HCT116 (cell line): Measurements from ENCODE around the gene PSMG1. TPM values are rescaled to one million over a fixed set of nuclear protein-coding genes. Genes with fewer than 3 reads are reported as not detected.

Source experiments
- ATAC-seq: fragments of 200-7000 bp; cut with Tn5 transposase; 2 replicates; pipeline ENCODE4 v1.9.1; 2020; ENCODE audit warnings: mild to moderate bottlenecking, moderate library complexity
- BruUV-seq: library from RNA; stranded (reverse); fragments of 400-500 nt; replicated peaks from 2 replicates; lab custom pipeline; 2021; lab: Mats Ljungman, UMichigan
- CTCF ChIA-PET: fragments of 300-600 bp; sonication (Branson Sonifier 250); formaldehyde crosslinking; loops from one replicate; lab custom pipeline; 2021; ENCODE audit warnings: antibody characterized with exemption; lab: Charles Lee
- POLR2A ChIA-PET: fragments of 300-600, 350-600 bp; sonication (Branson Sonifier 250); formaldehyde crosslinking; loops from one replicate; lab custom pipeline; 2021; ENCODE audit warnings: antibody characterized with exemption; lab: Charles Lee
- RAD21 ChIA-PET, 2 experiments: fragments of 300-600 bp; sonication (Branson Sonifier 250); formaldehyde crosslinking; loops; one replicate each; lab custom pipeline; 2023; ENCODE audit warnings: low total read pairs in 2 of 2; ENCODE audit not compliant: uncharacterized antibody in 2 of 2, unreplicated experiment in 2 of 2, low non-redundant PET in 1 of 2; lab: Charles Lee
- DNase-seq: peaks from one replicate; pipeline ENCODE4 v3.0.0-alpha.2; 2010; ENCODE audit warnings: low read depth, low spot score
- H2AFZ ChIP-seq: fragments of 200-600 bp; shearing (Covaris generic), sonication (generic); 2 replicates; pipeline ENCODE4 v1.6.1; 2017; ENCODE audit warnings: low read depth, mixed run types, mixed read lengths, antibody characterized with exemption, low read length; ENCODE audit not compliant: poor library complexity, severe bottlenecking
- H3K27ac ChIP-seq: 2 replicates; pipeline ENCODE4 v1.5.1; 2012; ENCODE audit warnings: low read depth, low read length
- H3K27me3 ChIP-seq: fragments of 200-600 bp; sonication (generic); 2 replicates; pipeline ENCODE4 v1.6.1; 2016; ENCODE audit warnings: mixed run types, low read length, mixed read lengths; ENCODE audit not compliant: insufficient read depth
- H3K36me3 ChIP-seq, 2 experiments: fragments of 200-500 bp in 1 of 2; fragments of 200-600 bp in 1 of 2; sonication (Bioruptor generic) in 1 of 2; sonication (generic) in 1 of 2; 2 replicates each; pipeline versions ENCODE4 v1.5.1 to v1.6.1; 2014 to 2016; ENCODE audit warnings: low read length in 2 of 2, inconsistent platforms in 1 of 2, mixed read lengths in 1 of 2, mixed run types in 1 of 2; ENCODE audit not compliant: insufficient read depth in 2 of 2, control insufficient read depth in 1 of 2
- H3K4me1 ChIP-seq, 2 experiments: fragments of 200-600 bp in 1 of 2; sonication (generic) in 1 of 2; 2 replicates each; pipeline versions ENCODE4 v1.5.1 to v1.6.1; 2012 to 2017; ENCODE audit warnings: low read length in 2 of 2, inconsistent platforms in 1 of 2, mild to moderate bottlenecking in 1 of 2, mixed read lengths in 1 of 2, mixed run types in 1 of 2, moderate library complexity in 1 of 2; ENCODE audit not compliant: insufficient read depth in 2 of 2, control insufficient read depth in 1 of 2
- H3K4me2 ChIP-seq: fragments of 200-600 bp; sonication (generic); 2 replicates; pipeline ENCODE4 v1.6.1; 2017; ENCODE audit warnings: mixed run types, low read length, mixed read lengths
- H3K4me3 ChIP-seq, 2 experiments: fragments of 200-600 bp in 1 of 2; sonication (generic) in 1 of 2; replicated peaks in 1 of 2; 2 replicates each; pipeline ENCODE4 v1.5.1; 2011 to 2016; ENCODE audit warnings: low read length in 2 of 2, control low read depth in 1 of 2, low read depth in 1 of 2, mild to moderate bottlenecking in 1 of 2, mixed read lengths in 1 of 2, mixed run types in 1 of 2
- H3K79me2 ChIP-seq: fragments of 200-600 bp; sonication (generic); 2 replicates; pipeline ENCODE4 v1.6.1; 2017; ENCODE audit warnings: mild to moderate bottlenecking, mixed run types, low read length, moderate library complexity, mixed read lengths; ENCODE audit not compliant: insufficient read depth
- H3K9ac ChIP-seq: fragments of 200-600 bp; sonication (generic); 2 replicates; pipeline ENCODE4 v1.6.1; 2016; ENCODE audit warnings: low read length, mixed read lengths
- H3K9me2 ChIP-seq: fragments of 200-600 bp; sonication (generic), shearing (Covaris generic); 2 replicates; pipeline ENCODE4 v1.6.1; 2017; ENCODE audit warnings: mixed run types, mild to moderate bottlenecking, moderate library complexity; ENCODE audit not compliant: insufficient read depth
- H3K9me3 ChIP-seq, 2 experiments: fragments of 200-500 bp in 1 of 2; fragments of 200-600 bp in 1 of 2; sonication (Bioruptor generic) in 1 of 2; sonication (generic) in 1 of 2; 2 replicates each; pipeline ENCODE4 v1.6.1; 2014 to 2017; ENCODE audit warnings: low read length in 2 of 2, mixed read lengths in 2 of 2, inconsistent platforms in 1 of 2, low read depth in 1 of 2, mild to moderate bottlenecking in 1 of 2, mixed run types in 1 of 2, moderate library complexity in 1 of 2; ENCODE audit not compliant: control insufficient read depth in 1 of 2, insufficient read depth in 1 of 2
- H4K20me1 ChIP-seq: fragments of 200-600 bp; sonication (generic), shearing (Covaris generic); 2 replicates; pipeline ENCODE4 v1.6.1; 2017; ENCODE audit warnings: mixed run types, mild to moderate bottlenecking, moderate library complexity; ENCODE audit not compliant: insufficient read depth
- CTCF ChIP-seq, 3 experiments: fragments of 200-600 bp in 1 of 3; sonication (generic) in 1 of 3; IDR thresholded peaks in 2 of 3; conservative IDR thresholded peaks in 1 of 3; 2 replicates each; pipeline ENCODE4 v1.5.1; 2012 to 2017; ENCODE audit warnings: low read depth in 2 of 3, low read length in 2 of 3, antibody characterized with exemption in 1 of 3, borderline replicate concordance in 1 of 3, control low read depth in 1 of 3, mild to moderate bottlenecking in 1 of 3, mixed read lengths in 1 of 3, mixed run types in 1 of 3, moderate library complexity in 1 of 3; ENCODE audit not compliant: insufficient read depth in 1 of 3
- ELF1 ChIP-seq: IDR thresholded peaks from 2 replicates; pipeline ENCODE4 v1.6.1; 2012; ENCODE audit warnings: low read depth, borderline replicate concordance
- EZH2 ChIP-seq: fragments of 200-600 bp; sonication (generic); IDR thresholded peaks from 2 replicates; pipeline ENCODE4 v1.6.1; 2017; ENCODE audit warnings: antibody characterized with exemption, mixed run types
- POLR2AphosphoS5 ChIP-seq: IDR thresholded peaks from 2 replicates; pipeline ENCODE4 v1.6.1; 2011; ENCODE audit warnings: mild to moderate bottlenecking, low read depth, low read length, moderate library complexity
- RAD21 ChIP-seq: IDR thresholded peaks from 2 replicates; pipeline ENCODE4 v1.6.1; 2012; ENCODE audit warnings: low read depth, mild to moderate bottlenecking
- SRF ChIP-seq: IDR thresholded peaks from 2 replicates; pipeline ENCODE4 v1.6.1; 2012; ENCODE audit warnings: low read depth
- TCF7L2 ChIP-seq: IDR thresholded peaks from 2 replicates; pipeline ENCODE4 v1.7.0; 2011; ENCODE audit warnings: borderline replicate concordance, inconsistent platforms; ENCODE audit not compliant: insufficient read depth, insufficient read length; ENCODE audit errors: extremely low read depth
- intact Hi-C: fragments of 100-400 bp; cut with micrococcal nuclease; formaldehyde crosslinking; loops from 2 replicates; pipeline ENCODE4 v1.10.0; 2022
- total RNA-seq: library from RNA; stranded (reverse); gene quantifications from one replicate; pipeline ENCODE4 v1.2.1, GENCODE V29; 2021; ENCODE audit not compliant: unreplicated experiment

Gene PSMG1
- total RNA-seq, 1 experiment from 2014 or later, result 83.7 TPM

GRCh38 chr21:39218082-39218409, 34.8 kb upstream of the PSMG1 start:
- Histone ChIP-seq H3K9me2 (no peaks in the 10 kb centered on the region), H3K4me3 (no peak overlapping the region), H3K4me2 (no peak overlapping the region), H4K20me1 (no peaks in the 10 kb centered on the region), H3K79me2 (peaks cover 1% of the 10 kb centered on the region), H3K27ac (no peak overlapping the region), H3K4me1 (no peaks in the 10 kb centered on the region)
- POLR2A ChIA-PET, result no interaction called here
- intact Hi-C loops, result no loop called here
- TF ChIP-seq ELF1 (no peak), CTCF (IDR thresholded peaks at IDR 0.05 in 2 of 3, conservative IDR thresholded peaks at IDR 0.05 in 1 of 3; ENCODE audit: borderline replicate concordance in 1 of 3, insufficient read depth in 1 of 3, low read depth in 2 of 3, low read length in 2 of 3) (no peak), TCF7L2 (no peak), EZH2 (no peak), SRF (no peak), POLR2AphosphoS5 (no peak)
- TF ChIP-seq, all 23 proteins: peak for 0
- Histone ChIP-seq H2AFZ (no peak overlapping the region), H3K9ac (no peak overlapping the region), H3K9me3 (no peaks in the 10 kb centered on the region), H3K36me3 (peaks cover 7 to 22% of the 10 kb centered on the region in 2 experiments; a peak in 3 of 4 replicates), H3K27me3 (no peaks in the 10 kb centered on the region)
- no peak for ATAC-seq
- BruUV-seq, result no TSS peak
- no peak for DNase-seq
- ChIA-PET RAD21 (no interaction called here), CTCF (no interaction called here)

- intact Hi-C loops, result no loop called here
- DNase-seq, result no peak
- Histone ChIP-seq H3K27ac (no peak overlapping the region), H2AFZ (no peak overlapping the region), H3K9me3 (no peaks in the 10 kb centered on the region), H3K4me3 (no peak overlapping the region), H3K79me2 (no peaks in the 10 kb centered on the region; the same call in 1 of the 2 replicates), H3K4me2 (no peak overlapping the region), H4K20me1 (no peaks in the 10 kb centered on the region), H3K27me3 (no peaks in the 10 kb centered on the region), H3K4me1 (no peaks in the 10 kb centered on the region), H3K9me2 (no peaks in the 10 kb centered on the region), H3K36me3 (peaks cover 5 to 27% of the 10 kb centered on the region in 2 experiments; a peak in 2 of 4 replicates), H3K9ac (no peak overlapping the region)
- POLR2A ChIA-PET, result no interaction called here
- no TSS peak for BruUV-seq
- no peak for ATAC-seq
- CTCF ChIA-PET, result no interaction called here
- RAD21 ChIA-PET, result no interaction called here
- TF ChIP-seq RAD21, result no peak
- TF ChIP-seq ELF1, result no peak
These were observed 34.3 kb upstream of the PSMG1 start for GRCh38 chr21:39217356-39218081.
